Raji (cell line): ENCODE data around the gene ADAMTSL2.

Experiments used
- POLR2A ChIP-seq: IDR thresholded peaks from 2 replicates; pipeline ENCODE4 v1.6.1; 2011; ENCODE audit warnings: low read depth, low read length, control low read depth; ENCODE audit not compliant: insufficient read depth

Gene ADAMTSL2

GRCh38 chr9:133589454-133590227 is 55.1 kb downstream of the ADAMTSL2 start:
- TF ChIP-seq POLR2A, result no peak

- no peak for TF ChIP-seq POLR2A
Observed at GRCh38 chr9:133590231-133590855, 55.8 kb downstream of the ADAMTSL2 start.

GRCh38 chr9:133591116-133591910 is 56.8 kb downstream of the ADAMTSL2 start:
- TF ChIP-seq POLR2A, result no peak

GRCh38 chr9:133591985-133592384 is 57.5 kb downstream of the ADAMTSL2 start:
- TF ChIP-seq POLR2A, result no peak

- TF ChIP-seq POLR2A, result no peak
Observed at GRCh38 chr9:133592731-133593409, 58.4 kb downstream of the ADAMTSL2 start.

GRCh38 chr9:133593587-133594253 is 59.2 kb downstream of the ADAMTSL2 start:
- no peak for TF ChIP-seq POLR2A

- TF ChIP-seq POLR2A, result no peak
Observed at GRCh38 chr9:133594310-133594709, 59.8 kb downstream of the ADAMTSL2 start.

GRCh38 chr9:133595910-133596309 is 61.4 kb downstream of the ADAMTSL2 start:
- TF ChIP-seq POLR2A, result no peak

- no peak for TF ChIP-seq POLR2A
Observed at GRCh38 chr9:133597316-133597957, 62.9 kb downstream of the ADAMTSL2 start.

- TF ChIP-seq POLR2A, result no peak
Observed at GRCh38 chr9:133598978-133599377, 64.5 kb downstream of the ADAMTSL2 start.

- no peak for TF ChIP-seq POLR2A
Observed at GRCh38 chr9:133599470-133600173, 65.1 kb downstream of the ADAMTSL2 start.

- no peak for TF ChIP-seq POLR2A
Observed at GRCh38 chr9:133600739-133601138, 66.2 kb downstream of the ADAMTSL2 start.

GRCh38 chr9:133601746-133602145 is 67.2 kb downstream of the ADAMTSL2 start:
- no peak for TF ChIP-seq POLR2A

GRCh38 chr9:133602277-133602676 is 67.8 kb downstream of the ADAMTSL2 start:
- TF ChIP-seq POLR2A, result no peak
